Measurements from ENCODE around the gene ALDH1L2.
"Not testable (repeated sequence)": the region's sequence is repeated elsewhere in the genome, so short reads cannot be mapped to it uniquely, and the experiment has no call there.

Gene ALDH1L2

GRCh38 chr12:105084251-105085250 lies at the start of gene ALDH1L2:
Gene ALDH1L2 (minus strand): TSS chr12:105084458. CDS start chr12:105084436, 22 bp downstream.
- peak; percentile 93 for DNase-seq (ENCODE audit: low read depth)

- DNase-seq (ENCODE audit: low read depth), result no peak
These were observed 36.3 kb upstream of the ALDH1L2 start for GRCh38 chr12:105120551-105120950.

- no peak for DNase-seq (ENCODE audit: low read depth)
These were observed 32.7 kb upstream of the ALDH1L2 start for GRCh38 chr12:105116969-105117368.

GRCh38 chr12:105113094-105113493 lies 28.8 kb upstream of the ALDH1L2 start:
- no peak for DNase-seq (ENCODE audit: low read depth)

- peak; percentile 56 for DNase-seq (ENCODE audit: low read depth)
These were observed 26.6 kb upstream of the ALDH1L2 start for GRCh38 chr12:105110851-105111250.

- peak; percentile 73 for DNase-seq (ENCODE audit: low read depth)
These were observed 25.4 kb upstream of the ALDH1L2 start for GRCh38 chr12:105109465-105110212.

GRCh38 chr12:105107494-105108371 lies 23.5 kb upstream of the ALDH1L2 start, which contains the start of gene WASHC4:
Gene WASHC4 (plus strand): TSS chr12:105107731. CDS start chr12:105107801, 70 bp downstream.
- peak; percentile 94 for DNase-seq (ENCODE audit: low read depth)

GRCh38 chr12:105107171-105107493 lies 22.9 kb upstream of the ALDH1L2 start:
- DNase-seq (ENCODE audit: low read depth), result peak; percentile 66

GRCh38 chr12:105106621-105107020 lies 22.4 kb upstream of the ALDH1L2 start:
- DNase-seq (ENCODE audit: low read depth), result no peak

- no peak for DNase-seq (ENCODE audit: low read depth)
These were observed 20.5 kb upstream of the ALDH1L2 start for GRCh38 chr12:105104762-105105161.

- no peak for DNase-seq (ENCODE audit: low read depth)
These were observed 18.4 kb upstream of the ALDH1L2 start for GRCh38 chr12:105102673-105103072.

GRCh38 chr12:105100998-105101397 lies 16.7 kb upstream of the ALDH1L2 start:
- peak; percentile 39 for DNase-seq (ENCODE audit: low read depth)

GRCh38 chr12:105100207-105100985 lies 16.1 kb upstream of the ALDH1L2 start:
- DNase-seq (ENCODE audit: low read depth), result peak; percentile 73

GRCh38 chr12:105099356-105099755 lies 15.1 kb upstream of the ALDH1L2 start:
- DNase-seq (ENCODE audit: low read depth), result no peak

- DNase-seq (ENCODE audit: low read depth), result not testable (repeated sequence)
These were observed 11.1 kb upstream of the ALDH1L2 start for GRCh38 chr12:105095338-105095737.

- DNase-seq (ENCODE audit: low read depth), result no peak
These were observed 8.1 kb upstream of the ALDH1L2 start for GRCh38 chr12:105092336-105092735.

- no peak for DNase-seq (ENCODE audit: low read depth)
These were observed 7.4 kb upstream of the ALDH1L2 start for GRCh38 chr12:105091476-105092206.

GRCh38 chr12:105090361-105090760 lies 6.1 kb upstream of the ALDH1L2 start:
- no peak for DNase-seq (ENCODE audit: low read depth)

GRCh38 chr12:105089817-105090216 lies 5.6 kb upstream of the ALDH1L2 start:
- no peak for DNase-seq (ENCODE audit: low read depth)

GRCh38 chr12:105085501-105085900 lies 1.2 kb upstream of the ALDH1L2 start:
- no peak for DNase-seq (ENCODE audit: low read depth)

Data from EH (cell line).